ENCODE data around the gene CADM4.
"Not testable (repeated sequence)": the region's sequence is repeated elsewhere in the genome, so short reads cannot be mapped to it uniquely, and the experiment has no call there.

CADM4 gene

GRCh38 chr19:43658001-43658400, 18.4 kb upstream of the CADM4 start:
- no peaks in the 10 kb centered on the region for H3K36me3 ChIP-seq
- H3K4me3 ChIP-seq (ENCODE audit: low read depth, low read length): no peak overlapping the region
- no peaks in the 10 kb centered on the region for H3K4me1 ChIP-seq

GRCh38 chr19:43656436-43656835, 16.8 kb upstream of the CADM4 start:
- H3K4me1 ChIP-seq: no peaks in the 10 kb centered on the region
- no peak overlapping the region for H3K4me3 ChIP-seq (ENCODE audit: low read depth, low read length)
- H3K36me3 ChIP-seq: no peaks in the 10 kb centered on the region
- no peak for DNase-seq
- no peaks in the 10 kb centered on the region for H3K9me3 ChIP-seq
- H3K27me3 ChIP-seq: no peaks in the 10 kb centered on the region
- TF ChIP-seq CTCF (IDR thresholded peaks at IDR 0.05; ENCODE audit: low read depth, low read length): no peak

More at GRCh38 chr19:43658001-43658400, 18.4 kb upstream of the CADM4 start:
- DNase-seq: no peak
- Histone ChIP-seq H3K9me3 (no peaks in the 10 kb centered on the region), H3K27me3 (no peaks in the 10 kb centered on the region)
- no peak for TF ChIP-seq CTCF (IDR thresholded peaks at IDR 0.05; ENCODE audit: low read depth, low read length)

GRCh38 chr19:43652546-43652874, 12.9 kb upstream of the CADM4 start:
- TF ChIP-seq CTCF (IDR thresholded peaks at IDR 0.05; ENCODE audit: low read depth, low read length): no peak
- H3K36me3 ChIP-seq: no peaks in the 10 kb centered on the region
- H3K4me1 ChIP-seq: no peaks in the 10 kb centered on the region
- H3K9me3 ChIP-seq: no peaks in the 10 kb centered on the region
- no peak for DNase-seq
- no peaks in the 10 kb centered on the region for H3K27me3 ChIP-seq
- no peak overlapping the region for H3K4me3 ChIP-seq (ENCODE audit: low read depth, low read length)

GRCh38 chr19:43651758-43652545, 12.3 kb upstream of the CADM4 start:
- Histone ChIP-seq H3K36me3 (no peaks in the 10 kb centered on the region), H3K9me3 (no peaks in the 10 kb centered on the region), H3K4me3 (ENCODE audit: low read depth, low read length) (no peak overlapping the region), H3K4me1 (no peaks in the 10 kb centered on the region), H3K27me3 (no peaks in the 10 kb centered on the region)
- peak; percentile 92 for TF ChIP-seq CTCF (IDR thresholded peaks at IDR 0.05; ENCODE audit: low read depth, low read length)
- peak; percentile 63 for DNase-seq

GRCh38 chr19:43650276-43650675, 10.6 kb upstream of the CADM4 start:
- not testable (repeated sequence) for H3K4me3 ChIP-seq (ENCODE audit: low read depth, low read length); H3K4me1 ChIP-seq; H3K27me3 ChIP-seq; H3K36me3 ChIP-seq; DNase-seq; H3K9me3 ChIP-seq

GRCh38 chr19:43649514-43649913, 9.9 kb upstream of the CADM4 start:
- DNase-seq: no peak
- TF ChIP-seq CTCF (IDR thresholded peaks at IDR 0.05; ENCODE audit: low read depth, low read length): no peak
- no peaks in the 10 kb centered on the region for H3K9me3 ChIP-seq
- H3K4me3 ChIP-seq (ENCODE audit: low read depth, low read length): no peak overlapping the region
- H3K27me3 ChIP-seq: no peaks in the 10 kb centered on the region
- no peaks in the 10 kb centered on the region for H3K36me3 ChIP-seq
- H3K4me1 ChIP-seq: no peaks in the 10 kb centered on the region
